Measurements from ENCODE around the gene BAIAP2.

DNA sequence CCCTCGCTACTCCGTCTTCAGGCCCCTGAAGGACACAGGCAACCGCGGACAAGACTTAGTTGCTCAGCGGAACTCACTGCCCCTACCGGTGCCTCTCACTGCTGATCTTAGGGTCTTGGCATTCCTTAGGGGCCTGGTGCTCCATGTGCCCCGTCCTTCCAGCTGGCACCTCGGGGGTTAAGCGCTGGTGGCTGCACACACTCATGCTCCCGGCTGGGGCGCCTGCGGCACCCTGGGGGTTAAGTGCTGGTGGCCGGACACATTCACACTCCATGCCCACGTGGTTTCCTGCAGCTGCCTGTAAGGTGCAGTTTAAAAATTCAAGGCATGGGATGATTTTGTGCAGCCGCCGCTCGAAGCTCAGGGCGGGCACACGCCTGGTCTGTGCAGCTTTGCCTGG is 45.1 kb downstream of the BAIAP2 start:
- TF ChIP-seq POLR2AphosphoS5 (IDR thresholded peaks at IDR 0.05; ENCODE audit: borderline replicate concordance, low read depth, low read length) (no peak), EZH2 (IDR thresholded peaks at IDR 0.05) (no peak), FOXP2 (optimal IDR thresholded peaks at IDR 0.05; ENCODE audit: control extremely low read depth, extremely low read length, insufficient read depth) (no peak)
